Naive thymus-derived CD8-positive, alpha-beta T cell (primary cell): ENCODE data around the gene E2F4. TPM values are rescaled to one million over a fixed set of nuclear protein-coding genes. Genes with fewer than 3 reads are reported as not detected.

Experiments used
- ATAC-seq, 2 donors: fragments of 150-1000 bp; cut with Tn5 transposase in 1 of 2; sonication (Bioruptor Pico), chemical (Tn5 transposase) in 1 of 2; 1 replicate in 1 of 2; 2 replicates in 1 of 2; pipeline ENCODE4 v1.10.0; 2021; ENCODE audit warnings: mild to moderate bottlenecking in 2 of 2, moderate library complexity in 2 of 2
- POLR2A ChIA-PET: fragments of 350-600 bp; sonication (Branson Sonifier 250); formaldehyde crosslinking; loops from one replicate; lab custom pipeline; 2021; ENCODE audit warnings: antibody characterized with exemption; lab: Charles Lee
- DNase-seq, 10 donors: peaks; one replicate each; pipeline versions ENCODE4 v3.0.0 to v3.0.0-alpha.2; 2020 to 2022
- H3K27ac Mint-ChIP-seq, 10 donors: one replicate each; pipeline ENCODE4 v1.8.0; 2020 to 2022; ENCODE audit warnings: mild to moderate bottlenecking in 10 of 10, mixed read lengths in 10 of 10, moderate library complexity in 4 of 10, inconsistent platforms in 1 of 10
- H3K27me3 Mint-ChIP-seq, 5 donors: one replicate each; pipeline ENCODE4 v1.8.0; 2021 to 2022; ENCODE audit warnings: mixed read lengths in 5 of 5
- H3K36me3 Mint-ChIP-seq, 3 donors: one replicate each; pipeline ENCODE4 v1.8.0; 2020 to 2022; ENCODE audit warnings: mixed read lengths in 3 of 3, mild to moderate bottlenecking in 2 of 3, inconsistent platforms in 1 of 3
- H3K4me1 Mint-ChIP-seq, 4 donors: one replicate each; pipeline ENCODE4 v1.8.0; 2021 to 2022; ENCODE audit warnings: mixed read lengths in 4 of 4
- H3K4me3 Mint-ChIP-seq, 10 donors: one replicate each; pipeline ENCODE4 v1.8.0; 2020 to 2022; ENCODE audit warnings: mild to moderate bottlenecking in 10 of 10, mixed read lengths in 10 of 10, moderate library complexity in 6 of 10, inconsistent platforms in 1 of 10
- H3K9me3 Mint-ChIP-seq, 9 donors: one replicate each; pipeline ENCODE4 v1.8.0; 2020 to 2022; ENCODE audit warnings: mixed read lengths in 9 of 9, mild to moderate bottlenecking in 3 of 9, inconsistent platforms in 1 of 9, moderate library complexity in 1 of 9
- polyA plus RNA-seq, 3 donors: library from polyadenylated mRNA; unstranded; fragments of 300-500 nt; fragmentation: Illumina TruSeq; gene quantifications; one replicate each; pipeline ENCODE4 v1.2.3, GENCODE V29; 2021
- total RNA-seq, 8 experiments: library from RNA in 2 of 8; stranded (reverse) in 2 of 8; gene quantifications; one replicate each; pipeline ENCODE4 v1.2.3 and lab custom pipeline; 2021 to 2026

Gene E2F4
- total and polyA plus RNA-seq, 5 experiments from 2014 or later: 40.7 to 87.1 (median 67.8) TPM

DNA sequence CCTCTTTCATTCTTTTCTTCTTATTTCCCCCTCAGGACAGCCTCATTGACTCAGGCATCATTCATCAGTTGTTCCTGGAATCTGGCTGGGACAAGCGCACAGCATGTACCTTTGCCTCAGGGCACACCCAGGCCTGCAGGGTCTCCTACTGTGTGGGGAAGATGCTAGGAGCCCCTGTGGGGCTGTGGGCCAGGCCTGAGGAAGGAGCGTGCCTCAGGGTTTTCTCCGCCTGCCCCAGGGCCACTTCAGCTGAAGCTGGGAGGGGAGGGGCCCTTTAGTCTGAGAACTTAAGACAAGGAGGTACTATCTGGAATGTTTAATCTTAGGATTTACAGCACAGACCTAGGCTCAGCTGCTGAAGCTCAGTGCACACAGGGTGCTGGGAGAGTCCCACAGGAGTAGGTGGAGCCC is 14.9 kb downstream of the E2F4 start:
- H3K27me3 Mint-ChIP-seq: no peaks in the 10 kb centered on the region
- POLR2A ChIA-PET: interaction anchor here (0.5 to 2.6 kb wide), 3 partner anchors 9 to 101 kb away, joined by 3 to 10 read pairs (median 3); no protein-coding TSS in a partner anchor
- H3K4me1 Mint-ChIP-seq: peaks cover 0 to 3% (median under 1%) of the 10 kb centered on the region in 4 donors
- H3K36me3 Mint-ChIP-seq: peaks cover 0 to 4% (median 0%) of the 10 kb centered on the region in 3 donors
- H3K9me3 Mint-ChIP-seq: no peaks in the 10 kb centered on the region
- no peak for DNase-seq
- ATAC-seq: no peak
- H3K27ac Mint-ChIP-seq: peak overlapping the region in 1 of 10 donors; percentile 63
- no peak overlapping the region for H3K4me3 Mint-ChIP-seq

DNA sequence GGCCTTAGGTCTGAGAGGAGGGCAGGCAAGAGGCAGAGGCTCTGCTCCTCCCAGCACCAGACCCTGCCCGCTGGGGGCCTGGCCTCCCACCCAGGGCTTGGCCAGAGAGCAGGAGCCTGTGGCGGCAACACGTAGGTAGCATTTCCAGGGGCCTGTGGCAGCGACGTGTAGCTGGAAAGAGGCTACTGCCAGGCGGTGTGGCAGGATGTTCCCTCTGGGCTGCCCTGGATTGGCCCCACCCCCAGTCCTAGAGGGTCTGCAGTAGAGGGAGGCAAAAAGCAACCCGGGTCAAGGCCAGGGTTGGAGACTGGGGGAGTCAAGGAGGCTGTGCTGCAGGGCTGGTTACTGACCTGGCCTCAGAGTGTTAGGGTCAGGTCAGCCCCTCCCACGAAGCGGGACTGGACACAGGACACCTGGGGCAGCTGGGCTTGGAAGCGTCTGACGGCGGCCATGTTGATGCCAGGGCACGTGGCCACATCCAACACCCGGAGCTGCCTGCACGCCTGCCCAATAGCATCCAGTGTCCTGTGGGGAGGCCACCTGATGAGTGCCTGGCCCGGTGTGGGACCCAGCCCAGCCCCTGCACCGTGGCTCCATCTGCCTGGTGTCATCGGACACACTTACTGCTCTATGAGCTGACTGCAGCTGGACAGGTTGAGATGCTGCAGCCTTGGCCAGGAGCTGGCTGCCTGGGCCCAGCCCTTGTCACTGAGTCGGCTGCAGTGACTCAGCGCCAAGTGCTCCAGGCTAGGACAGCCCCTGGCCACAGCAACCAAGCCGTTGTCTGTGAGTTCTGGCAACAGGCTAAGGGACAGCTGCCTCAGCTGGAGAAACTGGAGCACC is 15.5 kb downstream of the E2F4 start:
- POLR2A ChIA-PET: interaction anchor here (0.7 to 2.6 kb wide), 2 partner anchors 17 to 39 kb away, joined by 3 to 10 read pairs; no protein-coding TSS in a partner anchor
- no peak for ATAC-seq
- no peak for DNase-seq
- Mint-ChIP-seq H3K4me3 (no peak overlapping the region), H3K27ac (peak overlapping the region in 1 of 10 donors; percentile 63), H3K27me3 (no peaks in the 10 kb centered on the region), H3K36me3 (peaks cover 0 to 4% (median 0%) of the 10 kb centered on the region in 3 donors), H3K9me3 (no peaks in the 10 kb centered on the region), H3K4me1 (peaks cover 0 to 3% (median under 1%) of the 10 kb centered on the region in 4 donors)

DNA sequence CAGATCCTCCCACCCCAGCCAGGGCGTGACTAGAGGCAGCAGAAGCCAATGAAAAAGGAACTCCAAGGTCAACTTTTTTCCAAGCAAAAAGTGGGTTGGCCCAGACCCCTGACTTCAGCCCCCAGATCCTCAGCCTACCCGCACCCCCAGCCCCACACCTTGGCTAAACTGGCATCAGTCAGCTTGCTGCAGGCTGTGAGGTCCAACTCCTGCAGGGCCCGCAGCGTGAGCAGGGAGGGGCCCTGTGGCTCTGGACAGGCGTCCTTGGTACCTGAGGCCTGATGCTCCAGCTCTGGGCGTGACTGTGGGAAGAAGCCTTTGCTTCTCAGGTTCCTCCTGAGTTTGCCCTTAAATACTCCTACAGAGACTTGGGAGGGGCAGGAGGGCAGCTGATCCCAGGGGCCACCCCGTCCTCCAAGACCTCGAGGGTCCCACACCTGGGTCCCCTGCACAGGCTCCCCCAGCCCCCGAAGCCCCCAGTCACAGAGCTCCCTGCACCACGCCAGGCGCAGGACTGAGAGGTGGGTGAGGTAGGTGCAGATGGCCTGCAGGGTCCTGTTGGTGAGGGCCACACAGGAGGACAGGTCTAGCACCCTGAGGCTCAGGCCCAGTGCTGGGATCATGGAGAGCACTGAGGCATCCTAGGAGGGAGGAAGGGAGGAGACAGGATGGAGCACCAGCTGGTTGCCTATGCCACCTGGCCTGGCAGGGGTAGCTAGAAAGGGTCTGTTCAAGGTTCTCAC is 16.4 kb downstream of the E2F4 start:
- no peak for ATAC-seq
- no peak for DNase-seq
- H3K4me3 Mint-ChIP-seq: no peak overlapping the region
- H3K9me3 Mint-ChIP-seq: no peaks in the 10 kb centered on the region
- no peaks in the 10 kb centered on the region for H3K27me3 Mint-ChIP-seq
- peaks cover 0 to 4% (median 0%) of the 10 kb centered on the region in 3 donors for H3K36me3 Mint-ChIP-seq
- POLR2A ChIA-PET: interaction anchor here (0.5 to 2.6 kb wide), 3 partner anchors 11 to 38 kb away, joined by 3 to 10 read pairs (median 3); no protein-coding TSS in a partner anchor
- H3K27ac Mint-ChIP-seq: peak overlapping the region in 1 of 10 donors; percentile 52
- peaks cover 0 to 3% (median under 1%) of the 10 kb centered on the region in 4 donors for H3K4me1 Mint-ChIP-seq

DNA sequence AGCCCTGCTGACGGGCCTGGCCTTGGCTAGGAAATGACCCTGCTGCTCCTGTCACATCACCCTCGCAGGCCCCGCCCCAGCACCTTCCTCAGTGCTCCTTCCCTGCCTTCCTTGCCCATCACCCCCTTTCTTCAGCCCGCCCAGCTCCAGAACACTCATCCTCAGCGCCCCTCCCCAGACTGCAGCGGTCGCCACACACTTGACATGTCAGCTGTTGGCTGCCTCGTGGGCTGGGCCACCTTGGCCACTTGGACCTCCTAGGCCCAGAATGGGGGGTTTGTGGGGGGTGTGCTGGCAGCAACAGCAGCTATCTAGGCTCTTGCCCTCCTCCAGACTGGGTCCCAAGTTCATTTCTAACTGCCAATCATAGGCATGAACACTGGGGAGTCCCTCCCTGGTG is 17.6 kb downstream of the E2F4 start:
- POLR2A ChIA-PET: no interaction called here

DNA sequence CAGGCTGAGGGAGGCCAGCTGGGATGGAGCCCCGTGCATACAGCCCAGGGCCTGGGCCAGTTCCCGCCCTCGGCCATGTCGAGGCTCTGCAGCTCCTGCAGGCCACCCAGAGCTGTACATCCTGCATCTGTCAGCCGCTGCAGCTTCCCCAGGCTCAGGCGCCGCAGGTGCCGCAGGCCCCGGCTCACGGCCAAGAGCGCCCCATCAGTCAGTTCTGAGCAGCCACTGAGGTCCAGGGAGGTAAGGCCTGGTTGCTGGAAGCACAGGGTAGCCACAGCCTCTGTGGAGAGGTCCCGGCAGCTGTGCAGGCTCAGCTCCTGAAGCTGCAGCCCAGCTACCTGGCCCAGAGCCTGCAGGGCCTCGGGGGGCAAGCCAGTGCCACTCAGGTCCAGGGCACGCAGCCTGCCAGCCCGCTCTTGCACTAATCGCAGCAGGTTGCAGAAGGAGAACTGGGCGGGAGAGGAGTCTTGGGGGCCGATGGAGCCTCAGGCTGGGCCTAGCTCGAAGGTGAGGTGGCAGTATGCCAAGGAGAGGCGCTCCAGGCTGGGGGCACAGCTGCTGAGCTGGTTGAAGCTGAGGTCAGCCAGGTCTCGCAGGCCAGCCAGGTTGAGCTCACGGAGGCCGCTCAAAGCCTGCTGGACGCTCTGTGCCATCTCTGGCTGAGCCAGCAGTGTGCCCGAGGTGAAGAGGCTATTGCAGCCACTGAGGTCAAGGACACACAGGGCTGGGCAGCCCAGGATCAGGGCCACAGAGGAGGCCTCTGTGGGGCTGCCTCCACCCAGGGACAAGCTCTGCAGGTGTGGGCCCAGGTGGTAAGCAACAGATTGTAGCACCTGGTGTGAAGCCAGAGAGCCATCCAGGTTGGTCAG is 18.3 kb downstream of the E2F4 start:
- peaks cover 0 to 2% (median 0%) of the 10 kb centered on the region in 3 donors for H3K36me3 Mint-ChIP-seq
- peaks cover 0 to 3% (median under 1%) of the 10 kb centered on the region in 4 donors for H3K4me1 Mint-ChIP-seq
- DNase-seq (no peak), ATAC-seq (no peak)
- no peak overlapping the region for H3K4me3 Mint-ChIP-seq
- H3K27ac Mint-ChIP-seq: peak overlapping the region in 1 of 10 donors; percentile 75
- H3K9me3 Mint-ChIP-seq: no peaks in the 10 kb centered on the region
- POLR2A ChIA-PET: no interaction called here
- no peaks in the 10 kb centered on the region for H3K27me3 Mint-ChIP-seq

More for the DNA sequence above, 17.6 kb downstream of the E2F4 start:
- Mint-ChIP-seq H3K9me3 (no peaks in the 10 kb centered on the region), H3K4me1 (peaks cover 0 to 3% (median under 1%) of the 10 kb centered on the region in 4 donors), H3K27me3 (no peaks in the 10 kb centered on the region), H3K4me3 (no peak overlapping the region), H3K27ac (no peak overlapping the region), H3K36me3 (peaks cover 0 to 2% (median 0%) of the 10 kb centered on the region in 3 donors)
- DNase-seq (no peak), ATAC-seq (no peak)

DNA sequence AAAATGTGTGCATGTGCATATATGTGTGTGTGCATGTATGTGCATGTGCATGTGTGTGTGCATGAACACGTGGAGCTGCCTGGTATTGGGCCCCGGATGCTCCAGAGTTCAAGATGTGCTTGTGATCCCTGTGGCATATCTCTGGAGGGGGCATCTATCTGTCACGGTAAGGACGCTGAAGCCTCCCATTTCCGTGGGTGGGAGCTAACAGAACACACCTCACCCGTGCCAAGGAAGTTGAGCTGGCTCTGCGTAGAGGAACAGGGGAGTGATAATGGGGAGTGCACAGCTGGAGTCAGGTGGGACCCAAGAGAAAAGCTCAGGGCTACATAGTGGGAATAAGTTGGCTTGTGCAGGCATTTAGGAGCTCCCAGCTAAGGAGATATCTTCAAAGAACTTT is 19.7 kb downstream of the E2F4 start:
- DNase-seq: no peak
- Mint-ChIP-seq H3K27me3 (no peaks in the 10 kb centered on the region), H3K4me3 (no peak overlapping the region), H3K4me1 (peaks cover 0 to 14% (median 2%) of the 10 kb centered on the region in 4 donors), H3K27ac (peak overlapping the region in 2 of 10 donors; percentile 57 to 71), H3K36me3 (peaks cover 0 to 4% (median 0%) of the 10 kb centered on the region in 3 donors), H3K9me3 (no peaks in the 10 kb centered on the region)
- POLR2A ChIA-PET: interaction anchor here (1.2 kb wide), 1 partner anchor 10 kb away, joined by 3 read pairs; no protein-coding TSS in a partner anchor
- ATAC-seq: no peak

DNA sequence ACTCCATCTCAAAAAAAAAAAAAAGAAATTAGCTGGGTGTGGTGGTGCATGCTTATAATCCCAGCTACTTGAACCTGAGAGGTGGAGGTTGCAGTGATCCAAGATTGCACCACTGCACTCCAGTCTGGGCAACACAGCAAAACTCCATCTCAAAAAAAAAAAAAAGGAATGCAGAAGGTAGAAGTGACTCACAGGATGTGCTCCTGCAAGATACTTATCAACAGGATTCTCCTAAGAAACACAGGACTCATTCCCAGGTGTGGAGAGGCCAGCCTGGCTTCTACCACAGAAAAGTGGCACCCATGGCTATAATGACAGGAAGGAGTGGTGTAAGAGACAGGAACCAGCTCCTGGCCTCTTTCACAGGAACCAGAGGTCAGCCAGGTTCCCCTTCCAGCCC is 20.8 kb downstream of the E2F4 start:
- Mint-ChIP-seq H3K4me1 (peaks cover 0 to 17% (median 7%) of the 10 kb centered on the region in 4 donors), H3K27me3 (no peaks in the 10 kb centered on the region), H3K9me3 (no peaks in the 10 kb centered on the region), H3K4me3 (no peak overlapping the region), H3K36me3 (peaks cover 0 to 15% (median 0%) of the 10 kb centered on the region in 3 donors), H3K27ac (no peak overlapping the region)
- POLR2A ChIA-PET: interaction anchor here (1.4 kb wide), 1 partner anchor 13 kb away, joined by 3 read pairs; no protein-coding TSS in a partner anchor
- DNase-seq (no peak), ATAC-seq (no peak)

DNA sequence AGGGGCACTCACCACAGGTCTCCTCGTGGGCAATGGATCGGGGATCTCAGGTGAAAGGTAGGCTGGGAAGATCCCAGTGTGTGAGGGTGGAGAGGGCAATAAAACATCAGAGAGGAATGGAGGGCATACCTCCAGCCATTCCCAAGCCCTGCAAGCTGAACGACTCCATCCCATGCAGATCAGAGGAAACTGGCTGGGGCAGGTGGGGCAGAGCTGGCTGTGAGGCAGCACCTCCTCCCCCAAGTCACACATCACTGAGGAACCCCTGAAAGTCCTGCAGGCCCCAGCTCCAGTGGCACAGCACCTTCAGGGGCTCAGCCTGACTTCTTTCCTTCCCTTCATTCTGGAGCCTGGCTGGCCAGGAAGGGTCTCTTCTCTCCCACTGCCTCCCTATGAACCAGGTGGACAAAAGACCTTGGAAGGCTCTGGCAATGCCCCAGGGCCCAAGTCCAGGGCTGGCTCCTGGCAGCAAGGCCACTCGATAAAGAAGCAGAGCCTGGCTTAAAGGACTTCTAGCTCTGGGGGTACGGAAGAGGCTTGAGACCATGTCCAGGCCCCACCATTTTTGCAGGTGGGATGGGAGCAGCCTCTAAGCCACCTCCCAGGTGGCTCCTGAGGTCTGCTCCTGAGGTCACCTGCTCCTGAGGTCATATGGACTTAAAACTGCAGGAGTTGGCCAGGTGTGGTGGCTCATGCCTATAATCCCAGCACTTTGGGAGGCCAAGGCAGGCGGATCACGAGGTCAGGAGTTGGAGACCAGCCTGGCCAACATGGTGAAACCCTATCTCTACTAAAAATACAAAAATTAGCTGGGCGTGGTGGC is 21.5 kb downstream of the E2F4 start:
- Mint-ChIP-seq H3K4me3 (no peak overlapping the region), H3K4me1 (peaks cover 0 to 17% (median 8%) of the 10 kb centered on the region in 4 donors), H3K27me3 (no peaks in the 10 kb centered on the region), H3K9me3 (no peaks in the 10 kb centered on the region), H3K27ac (no peak overlapping the region), H3K36me3 (peaks cover 0 to 15% (median 0%) of the 10 kb centered on the region in 3 donors)
- no peak for ATAC-seq
- no peak for DNase-seq
- POLR2A ChIA-PET: interaction anchor here (1.4 kb wide), 1 partner anchor 13 kb away, joined by 3 read pairs; no protein-coding TSS in a partner anchor

DNA sequence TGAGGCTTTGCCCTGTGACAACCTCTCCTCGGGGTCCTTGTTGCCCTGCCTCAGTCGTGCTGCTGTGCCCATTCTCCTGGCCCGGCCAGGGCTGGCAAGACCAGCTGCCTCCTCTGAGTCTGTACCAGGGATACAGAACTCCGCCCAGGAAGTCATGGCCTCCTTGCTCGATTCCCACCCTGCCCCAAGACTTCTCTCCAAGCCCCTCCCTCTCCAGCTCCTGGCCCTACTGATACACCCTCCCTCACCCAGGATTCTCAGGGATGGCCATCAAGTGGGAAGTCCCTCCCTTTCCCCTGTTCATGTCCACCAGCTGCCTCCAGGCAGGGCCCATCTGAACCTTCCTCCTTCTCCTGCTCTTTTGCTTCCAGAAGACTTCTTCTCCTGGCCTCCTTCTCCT is 23.8 kb downstream of the E2F4 start:
- H3K27ac Mint-ChIP-seq: peak overlapping the region in 2 of 10 donors; percentile 11 to 31
- POLR2A ChIA-PET: no interaction called here
- no peaks in the 10 kb centered on the region for H3K9me3 Mint-ChIP-seq

DNA sequence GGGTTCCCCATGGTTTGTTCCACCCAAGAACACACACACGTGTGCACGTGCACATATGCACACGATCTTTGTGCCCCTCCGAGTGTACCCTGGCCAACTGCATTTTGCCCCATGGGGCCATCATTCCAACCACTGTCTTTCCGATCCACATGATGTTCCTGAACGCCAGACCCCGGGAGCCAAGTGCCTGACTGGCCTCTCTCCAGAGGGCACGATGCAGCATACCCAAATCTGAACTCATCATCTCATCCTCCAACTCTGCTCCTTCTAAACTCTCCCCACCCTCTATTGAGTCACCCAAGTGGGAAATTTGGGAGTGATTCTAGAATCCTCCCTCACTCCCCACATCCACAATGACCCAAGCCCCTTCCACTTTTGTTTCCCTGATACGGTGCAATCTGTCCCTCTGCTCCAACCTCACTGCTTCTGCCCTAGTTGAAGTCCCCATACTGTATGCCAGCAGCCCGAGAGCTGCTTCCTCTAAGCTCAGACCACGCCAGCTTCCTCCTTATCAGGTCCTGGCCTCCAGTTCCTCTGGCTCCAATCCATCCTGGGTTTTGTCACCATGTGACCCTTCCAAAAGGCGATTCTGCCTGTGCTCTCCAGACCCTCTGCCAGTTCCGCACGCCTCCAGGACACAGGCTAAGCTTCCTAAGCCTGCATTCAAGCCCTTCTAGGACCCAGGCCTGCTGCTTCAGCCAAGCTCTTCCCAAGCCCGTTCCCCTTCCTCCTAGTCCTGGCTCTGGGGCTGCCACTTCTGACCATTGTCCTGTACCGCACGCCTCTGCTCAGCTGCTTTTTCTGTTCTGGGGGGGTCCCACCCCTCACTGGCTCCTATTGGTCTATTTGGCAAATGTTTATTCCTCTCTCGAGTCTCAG is 24.9 kb downstream of the E2F4 start:
- DNase-seq: no peak
- no peaks in the 10 kb centered on the region for H3K9me3 Mint-ChIP-seq
- peaks cover 0 to 17% (median 8%) of the 10 kb centered on the region in 4 donors for H3K4me1 Mint-ChIP-seq
- H3K36me3 Mint-ChIP-seq: peaks cover 0 to 23% (median 3%) of the 10 kb centered on the region in 3 donors
- H3K27ac Mint-ChIP-seq: peak overlapping the region in 5 of 10 donors; percentile 11 to 63 (median 46)
- POLR2A ChIA-PET: interaction anchor here (0.7 kb wide), 1 partner anchor 141 kb away, joined by 4 read pairs; no protein-coding TSS in a partner anchor
- no peak overlapping the region for H3K4me3 Mint-ChIP-seq
- no peaks in the 10 kb centered on the region for H3K27me3 Mint-ChIP-seq
- ATAC-seq: no peak

More for the DNA sequence above, 23.8 kb downstream of the E2F4 start:
- DNase-seq: no peak
- Mint-ChIP-seq H3K4me3 (no peak overlapping the region), H3K27me3 (no peaks in the 10 kb centered on the region), H3K36me3 (peaks cover 0 to 23% (median 3%) of the 10 kb centered on the region in 3 donors), H3K4me1 (peaks cover 0 to 17% (median 8%) of the 10 kb centered on the region in 4 donors)
- no peak for ATAC-seq
